GM18873 (cell line): Measurements from ENCODE around the gene TUBA8.
"Not testable (repeated sequence)": the region's sequence is repeated elsewhere in the genome, so short reads cannot be mapped to it uniquely, and the experiment has no call there.

Experiments
- ATAC-seq: cut with Tn5 transposase; IDR thresholded peaks from one replicate; pipeline ENCODE4 v1.9.1; 2021; ENCODE audit warnings: mild to moderate bottlenecking, moderate library complexity, moderate number of reproducible peaks; ENCODE audit not compliant: unreplicated experiment, low FRiP score

The TUBA8 gene

DNA sequence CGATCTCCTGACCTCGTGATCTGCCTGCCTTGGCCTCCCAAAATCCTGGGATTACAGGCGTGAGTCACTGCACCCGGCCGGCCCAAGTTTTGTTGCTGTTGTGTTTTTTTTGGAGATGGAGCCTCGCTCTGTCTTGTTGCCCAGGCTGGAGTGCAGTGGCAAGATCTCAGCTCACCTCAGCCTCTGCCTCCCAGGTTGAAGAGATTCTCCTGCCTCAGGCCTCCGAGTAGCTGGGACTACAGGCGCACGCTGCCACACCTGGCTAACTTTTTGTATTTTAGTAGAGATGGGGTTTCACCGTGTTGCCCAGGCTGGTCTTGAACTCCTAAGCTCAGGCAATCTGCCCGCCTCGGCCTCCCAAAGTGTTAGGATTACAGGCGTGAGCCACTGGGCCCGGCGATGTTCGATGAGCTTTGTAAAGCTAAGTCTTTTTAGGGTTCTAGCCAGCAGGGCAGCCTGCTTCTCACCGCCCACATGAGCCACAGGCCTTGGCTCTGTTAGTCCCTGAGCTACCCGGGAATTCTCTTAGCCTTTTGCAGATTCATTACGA is 12.9 kb downstream of the TUBA8 start:
- not testable (repeated sequence) for ATAC-seq

DNA sequence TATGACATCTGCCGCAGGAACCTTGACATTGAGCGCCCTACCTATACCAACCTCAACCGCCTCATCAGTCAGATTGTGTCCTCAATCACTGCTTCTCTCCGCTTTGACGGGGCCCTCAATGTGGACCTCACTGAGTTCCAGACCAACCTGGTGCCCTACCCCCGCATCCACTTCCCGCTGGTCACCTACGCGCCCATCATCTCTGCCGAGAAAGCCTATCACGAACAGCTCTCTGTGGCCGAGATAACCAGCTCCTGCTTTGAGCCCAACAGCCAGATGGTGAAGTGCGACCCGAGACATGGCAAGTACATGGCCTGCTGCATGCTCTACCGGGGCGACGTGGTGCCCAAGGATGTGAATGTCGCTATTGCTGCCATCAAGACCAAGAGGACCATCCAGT is 16.0 kb downstream of the TUBA8 start:
- ATAC-seq = no peak

DNA sequence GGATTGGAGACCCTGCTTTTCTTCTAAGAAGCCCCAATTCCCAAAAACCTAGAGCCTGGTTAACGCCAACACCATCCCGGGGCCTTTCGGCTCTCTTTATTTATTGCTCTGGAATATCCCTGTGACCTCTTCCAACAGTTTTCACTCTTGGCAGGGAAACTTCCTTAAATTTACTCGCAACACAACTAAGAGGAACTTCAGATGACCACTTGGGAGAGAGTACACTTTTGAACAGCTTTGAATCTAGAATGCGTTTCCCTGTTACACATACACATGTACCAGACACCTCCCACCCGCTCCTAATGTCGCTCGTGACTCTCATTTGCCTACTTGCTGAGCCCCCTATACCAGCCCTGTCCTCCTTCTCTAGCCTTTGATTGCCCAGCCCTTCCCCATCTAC is 19.4 kb downstream of the TUBA8 start:
- no peak for ATAC-seq

DNA sequence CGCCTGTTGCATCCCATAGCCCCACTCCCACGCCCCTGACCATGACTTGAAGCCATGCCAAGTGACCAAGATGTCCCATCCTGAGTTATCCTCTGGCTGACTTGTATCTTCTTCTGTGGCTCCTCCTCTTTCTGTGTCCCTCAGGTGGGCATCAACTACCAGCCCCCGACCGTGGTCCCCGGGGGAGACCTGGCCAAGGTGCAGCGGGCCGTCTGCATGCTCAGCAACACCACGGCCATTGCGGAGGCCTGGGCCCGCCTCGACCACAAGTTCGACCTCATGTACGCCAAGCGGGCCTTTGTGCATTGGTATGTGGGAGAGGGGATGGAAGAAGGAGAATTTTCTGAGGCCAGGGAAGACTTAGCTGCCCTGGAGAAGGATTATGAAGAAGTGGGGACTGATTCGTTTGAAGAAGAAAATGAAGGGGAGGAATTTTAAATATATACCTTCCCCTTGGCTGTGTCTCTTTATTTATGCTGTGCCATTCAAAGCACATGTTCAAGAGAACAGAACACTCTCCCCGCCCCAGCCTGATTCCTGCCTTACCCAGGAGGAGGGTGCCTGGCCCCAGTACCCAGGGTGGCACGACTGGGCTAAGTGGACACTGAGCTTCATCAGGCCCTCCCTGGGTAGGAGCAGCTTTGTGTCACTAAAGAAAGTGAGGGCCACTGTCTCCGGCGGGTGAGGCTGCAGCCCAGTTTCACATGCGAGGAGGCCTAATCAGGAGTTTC is 20.3 kb downstream of the TUBA8 start:
- no peak for ATAC-seq

DNA sequence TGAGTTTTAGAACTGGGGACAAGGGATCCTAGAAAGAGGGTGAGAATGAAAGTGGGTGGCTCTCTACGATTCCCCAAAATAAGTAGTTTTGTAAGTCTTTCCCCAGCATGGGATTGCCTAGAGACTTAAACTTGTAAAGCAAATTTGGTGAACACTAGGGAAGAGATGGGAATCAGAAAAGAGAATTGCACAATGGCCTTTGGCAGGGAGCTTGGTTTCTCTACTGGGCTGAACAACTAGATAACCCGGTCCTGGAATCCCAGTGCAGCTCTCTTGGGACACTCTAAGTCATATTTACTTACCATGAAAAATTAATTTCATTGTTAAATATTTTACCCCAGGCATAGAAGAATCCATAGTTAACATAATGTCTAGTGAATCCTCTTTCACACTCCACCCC is 22.8 kb downstream of the TUBA8 start:
- ATAC-seq = no peak

DNA sequence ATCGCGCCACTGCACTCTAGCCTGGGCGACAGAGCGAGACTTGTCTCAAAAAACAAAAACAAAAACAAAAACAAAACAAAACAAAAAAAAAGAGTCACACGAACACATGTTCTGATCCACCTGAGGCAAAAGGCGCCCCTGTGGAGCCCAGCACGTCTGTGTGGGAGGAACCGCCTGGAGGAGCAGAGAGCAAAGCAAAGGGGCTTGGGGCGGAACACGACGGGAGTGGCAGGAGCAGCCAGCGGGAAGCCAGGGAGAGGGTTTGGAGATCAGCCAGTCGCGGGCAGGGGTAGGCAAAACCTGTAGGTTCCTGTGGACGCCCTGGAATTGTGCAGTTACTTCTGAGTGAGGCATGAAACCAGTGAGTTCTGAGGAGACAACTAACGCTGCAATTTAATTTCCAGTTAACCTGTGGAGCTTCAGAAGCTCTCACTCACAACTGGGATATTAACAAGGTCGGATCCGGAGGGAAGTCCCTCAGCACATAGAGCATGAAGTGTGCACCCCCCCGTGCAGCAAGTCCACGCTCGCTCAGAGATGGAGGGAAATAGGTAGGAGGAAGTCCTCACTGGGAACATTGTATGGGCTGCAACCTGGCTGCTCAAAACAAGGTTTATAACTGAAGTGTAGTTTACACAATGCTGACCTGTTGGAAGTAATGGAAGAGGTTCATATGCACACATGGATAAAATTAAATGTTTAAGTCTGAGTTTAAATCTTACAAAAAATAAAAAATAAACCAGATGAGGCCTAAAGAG is 26.1 kb downstream of the TUBA8 start:
- ATAC-seq = no peak

DNA sequence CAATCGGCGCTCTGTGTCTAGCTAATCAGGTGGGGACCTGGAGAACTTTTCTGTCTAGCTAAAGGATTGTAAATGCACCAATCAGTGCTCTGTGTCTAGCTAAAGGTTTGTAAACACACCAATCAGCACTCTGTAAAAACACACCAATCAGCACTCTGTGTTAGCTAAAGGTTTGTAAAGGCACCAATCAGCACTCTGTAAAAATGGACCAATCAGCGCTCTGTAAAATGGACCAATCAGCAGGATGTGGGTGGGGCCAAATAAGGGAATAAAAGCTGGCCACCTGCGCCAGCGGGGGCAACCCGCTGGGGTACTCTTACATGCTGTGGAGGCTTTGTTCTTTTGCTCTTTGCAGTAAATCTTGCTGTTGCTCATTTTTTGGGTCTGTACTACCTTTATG is 30.4 kb downstream of the TUBA8 start:
- ATAC-seq = not testable (repeated sequence)

DNA sequence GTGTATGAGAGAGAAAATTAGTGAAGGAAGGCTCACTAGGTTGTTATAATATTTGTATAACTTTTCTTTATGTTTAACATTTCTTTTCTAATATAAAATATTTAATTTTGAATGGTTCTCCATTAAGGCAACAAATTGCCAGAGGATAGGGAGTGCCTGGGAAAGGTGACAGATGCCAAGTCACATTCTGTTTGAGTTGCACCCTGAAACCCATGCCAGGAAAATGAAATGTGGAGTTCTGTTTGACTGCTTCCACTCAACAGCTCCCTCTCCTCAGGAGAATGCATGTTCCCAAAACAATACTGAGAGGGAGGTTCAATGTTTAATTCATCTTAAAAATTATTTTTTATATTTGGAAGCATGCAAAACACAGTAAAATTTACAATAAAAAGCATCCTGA is 33.5 kb downstream of the TUBA8 start:
- ATAC-seq = no peak

DNA sequence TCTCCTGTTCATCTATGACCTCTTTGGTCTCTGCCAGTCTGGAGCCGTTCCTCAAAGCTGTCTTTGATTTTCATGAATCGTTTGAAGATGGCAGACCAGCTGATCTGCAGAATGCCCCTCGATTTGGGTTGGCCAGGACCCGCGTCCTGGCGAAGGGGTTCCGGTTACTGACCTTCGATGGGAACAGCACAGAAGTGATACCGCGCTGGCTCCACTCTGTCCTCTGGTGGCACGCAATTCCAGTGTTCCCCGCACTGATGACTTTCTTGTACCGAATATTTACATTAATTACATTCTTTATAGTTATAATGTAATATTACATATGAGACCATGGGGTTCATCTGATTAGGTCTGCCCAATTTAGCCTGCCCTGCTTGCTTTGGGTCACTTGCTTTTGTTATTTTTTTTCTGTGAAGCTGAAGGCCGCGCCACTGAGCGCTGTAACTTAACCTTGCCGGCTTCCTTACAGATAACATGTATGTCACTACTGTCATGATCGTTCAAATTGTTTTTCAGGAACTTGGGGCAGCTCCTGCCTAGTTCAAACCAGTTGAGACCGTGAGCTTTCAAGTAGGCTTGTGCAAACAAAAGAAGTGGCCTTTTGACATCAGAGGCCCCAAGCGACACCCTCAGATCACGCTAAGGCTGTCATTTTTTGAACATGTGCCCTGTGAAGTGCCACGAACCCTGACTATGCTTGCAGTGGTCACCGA is 35.2 kb downstream of the TUBA8 start:
- no peak for ATAC-seq

DNA sequence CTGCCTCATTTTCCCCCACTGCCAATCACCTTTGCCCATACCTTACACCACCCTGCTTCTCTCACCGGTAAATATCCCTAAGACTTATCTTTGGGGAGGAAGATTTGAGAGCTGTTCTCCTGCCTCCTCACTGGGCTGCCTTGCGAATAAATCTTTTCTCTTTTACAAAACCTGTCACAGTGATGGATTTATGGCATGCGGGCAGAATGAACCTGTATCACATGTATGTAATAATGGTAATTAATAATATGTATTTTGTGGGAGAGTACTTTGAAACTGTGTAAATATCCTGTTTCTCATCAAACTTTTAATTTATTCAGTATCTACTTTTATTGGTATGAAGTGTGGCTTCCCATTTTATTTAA is 35.8 kb downstream of the TUBA8 start:
- no peak for ATAC-seq

DNA sequence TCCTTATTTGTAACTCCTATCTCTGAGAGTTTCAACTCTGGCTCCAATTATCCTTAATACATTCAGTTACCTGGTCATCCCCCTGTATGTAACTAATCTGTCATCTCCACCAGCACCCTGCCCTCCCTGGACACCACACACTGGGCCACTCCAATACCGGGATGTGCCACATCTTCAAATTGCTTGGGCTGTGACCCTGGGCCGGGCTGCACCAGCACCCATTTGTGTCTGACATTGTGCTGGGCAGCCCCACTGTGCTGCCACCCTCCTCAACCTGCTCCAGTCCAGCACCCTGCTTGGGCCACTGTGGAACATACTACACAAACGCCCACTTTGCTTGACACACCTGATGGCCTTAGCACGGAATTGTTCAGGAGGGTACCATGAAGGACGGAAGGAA is 37.2 kb downstream of the TUBA8 start:
- ATAC-seq = no peak

DNA sequence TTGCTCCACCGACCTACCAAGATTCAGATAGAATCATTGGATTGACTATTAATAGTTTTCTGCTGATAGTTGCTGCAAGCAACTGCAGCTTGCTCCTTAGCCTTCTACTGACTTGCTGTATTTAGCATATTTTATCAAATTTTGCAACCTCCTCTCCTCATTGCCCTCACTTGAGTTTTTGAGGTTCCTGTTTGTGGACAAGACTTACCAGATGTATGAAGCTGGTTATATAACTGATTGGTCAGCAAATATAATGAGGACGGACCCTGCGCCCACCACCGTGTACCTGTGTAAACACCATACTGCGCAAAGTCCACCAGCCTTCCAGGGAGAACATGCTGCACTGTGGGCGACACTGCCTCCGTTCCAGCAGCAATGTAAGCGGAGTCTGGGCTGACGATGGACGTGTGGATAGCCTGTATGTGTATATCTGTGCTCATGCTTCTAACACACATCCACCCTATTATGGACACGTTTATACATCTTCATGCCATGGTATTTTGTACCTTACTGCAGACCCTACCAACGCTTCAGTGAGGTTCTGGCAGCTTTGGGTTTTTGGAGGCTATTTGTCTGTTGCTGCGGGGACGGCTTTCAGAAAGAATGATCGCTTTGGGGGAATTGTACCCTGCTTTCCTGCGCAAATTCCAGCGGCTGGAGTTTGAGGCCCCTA is 37.8 kb downstream of the TUBA8 start:
- ATAC-seq = no peak

DNA sequence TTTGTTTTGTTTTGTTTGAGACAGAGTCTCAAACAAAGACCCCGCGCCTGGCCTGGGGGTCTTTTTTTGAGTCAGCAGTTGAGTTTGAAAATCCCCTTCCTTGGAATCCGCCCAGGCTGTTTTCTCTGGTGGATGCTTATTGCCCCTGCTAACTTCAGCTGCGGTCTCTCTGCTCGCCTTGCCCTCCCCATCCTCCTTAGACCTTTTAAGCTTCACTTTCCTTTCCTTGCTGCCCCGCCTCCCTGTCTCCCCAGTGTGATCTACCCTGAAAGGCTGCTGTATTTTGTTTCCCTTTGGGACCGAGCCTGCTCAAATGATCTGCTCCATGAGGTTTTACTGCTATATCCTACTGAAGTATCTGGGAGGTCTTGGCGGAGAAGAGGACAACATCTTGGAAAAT is 41.9 kb downstream of the TUBA8 start:
- no peak for ATAC-seq

DNA sequence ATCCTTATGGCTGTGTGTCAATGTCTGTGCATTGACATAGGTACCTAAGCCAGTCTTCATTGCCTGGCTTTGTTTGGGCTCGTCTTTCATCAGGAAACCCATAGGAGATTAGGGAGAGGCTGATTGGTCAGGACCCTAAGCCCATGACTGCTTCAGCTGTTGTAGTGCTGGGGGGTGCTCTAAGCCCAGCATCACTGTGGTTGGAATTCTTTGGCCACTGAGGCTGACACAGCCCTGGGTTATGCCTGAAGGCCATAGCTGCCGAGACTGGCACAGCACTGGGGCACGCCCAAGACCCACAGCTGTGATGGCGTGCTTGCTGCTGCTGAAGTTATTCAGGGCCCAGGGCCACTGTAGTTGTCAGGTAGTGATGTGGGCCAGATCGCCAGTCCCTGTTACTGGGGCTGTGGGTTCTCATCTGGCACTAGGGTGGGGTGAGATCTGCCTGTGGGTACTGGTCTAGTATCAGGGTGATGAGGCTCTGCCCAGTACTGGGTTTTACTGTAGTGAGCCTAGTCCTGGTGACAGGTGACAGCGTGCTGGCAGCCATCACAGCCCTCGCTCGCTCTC is 44.3 kb downstream of the TUBA8 start:
- no peak for ATAC-seq

DNA sequence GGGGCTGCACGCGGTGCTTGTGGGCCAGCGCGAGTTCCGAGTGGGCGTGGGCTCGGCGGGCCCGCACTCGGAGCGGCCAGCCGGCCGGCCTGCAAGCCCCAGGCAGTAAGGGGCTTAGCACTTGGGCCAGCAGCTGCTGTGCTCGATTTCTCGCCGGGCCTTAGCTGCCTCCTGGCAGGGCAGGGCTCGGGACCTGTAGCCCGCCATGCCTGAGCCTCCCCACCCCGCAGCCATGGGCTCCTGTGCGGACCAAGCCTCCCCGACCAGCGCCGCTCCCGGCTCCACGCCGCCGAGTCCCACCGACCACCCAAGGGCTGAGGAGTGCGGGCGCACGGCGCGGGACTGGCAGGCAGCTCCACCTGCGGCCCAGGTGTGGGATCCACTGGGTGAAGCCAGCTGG is 44.9 kb downstream of the TUBA8 start:
- not testable (repeated sequence) for ATAC-seq

DNA sequence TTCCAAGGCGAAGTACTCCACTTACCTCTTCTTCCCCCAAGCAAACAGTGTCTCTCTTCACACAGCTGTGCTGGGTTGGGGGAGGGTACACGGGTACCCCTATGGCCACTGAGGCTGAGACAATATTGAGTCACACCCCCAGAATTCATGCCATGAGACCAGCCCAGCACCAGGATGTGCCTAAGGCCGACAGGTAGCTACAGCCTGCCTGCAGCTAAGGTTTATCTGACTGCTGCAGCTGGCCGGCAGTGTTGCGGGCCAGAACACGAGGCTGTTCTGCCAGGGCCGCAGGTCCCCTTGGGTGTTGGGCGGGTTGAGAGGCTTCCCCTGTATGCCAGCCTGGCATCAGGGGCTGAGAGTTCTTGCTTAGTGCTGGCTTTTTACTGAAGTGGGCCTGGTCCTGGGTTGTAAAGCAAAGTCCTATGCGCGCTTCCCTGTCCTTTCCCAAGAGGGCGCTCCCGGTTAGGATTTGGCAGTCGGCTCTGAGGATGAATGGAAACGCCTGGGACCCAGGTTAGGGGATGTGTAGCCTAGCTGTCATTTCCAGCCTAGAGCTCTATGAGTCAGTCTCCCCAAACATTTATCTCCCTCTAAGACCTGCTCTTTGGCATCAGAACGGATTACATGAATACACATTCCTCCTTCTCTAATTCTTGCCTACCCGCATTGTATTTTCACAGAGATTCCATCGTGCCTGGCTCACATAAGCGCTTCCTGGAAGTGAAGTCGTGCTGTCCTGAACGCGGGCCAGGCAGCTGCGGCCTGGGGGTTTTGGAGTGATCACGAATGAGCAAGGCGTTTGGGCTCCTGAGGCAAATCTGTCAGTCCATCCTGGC is 46.5 kb downstream of the TUBA8 start:
- ATAC-seq = no peak

DNA sequence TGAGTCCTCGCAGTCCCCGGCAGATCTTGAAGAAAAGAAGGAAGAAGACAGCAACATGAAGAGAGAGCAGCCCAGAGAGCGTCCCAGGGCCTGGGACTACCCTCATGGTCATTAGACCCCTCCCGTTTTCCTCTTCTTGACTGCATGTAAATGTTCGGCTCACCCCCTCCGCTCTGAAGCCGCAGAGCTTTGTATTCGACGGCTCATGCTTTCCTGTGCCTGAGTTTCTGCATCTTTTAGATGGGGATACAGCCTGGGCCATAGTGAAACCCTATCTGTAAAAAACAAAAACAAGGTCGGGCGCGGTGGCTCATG is 47.1 kb downstream of the TUBA8 start:
- ATAC-seq = no peak

DNA sequence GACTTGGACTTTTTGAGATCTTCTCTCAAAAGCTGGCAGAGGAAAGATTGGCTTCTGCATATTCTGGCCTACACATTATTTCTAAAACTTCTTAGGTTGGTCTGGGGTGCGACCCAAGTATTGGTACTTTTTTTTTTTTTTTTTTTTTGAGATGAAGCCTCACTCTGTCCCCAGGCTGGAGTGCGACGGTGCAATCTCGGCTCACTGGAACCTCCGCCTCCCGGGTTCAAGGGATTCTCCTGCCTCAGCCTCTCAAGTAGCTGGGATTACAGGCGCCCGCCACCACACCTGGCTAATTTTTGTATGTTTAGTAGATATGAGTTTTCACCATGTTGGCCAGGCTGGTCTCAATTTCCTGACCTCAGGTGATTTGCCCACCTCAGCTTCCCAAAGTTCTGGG is 50.0 kb downstream of the TUBA8 start:
- not testable (repeated sequence) for ATAC-seq

DNA sequence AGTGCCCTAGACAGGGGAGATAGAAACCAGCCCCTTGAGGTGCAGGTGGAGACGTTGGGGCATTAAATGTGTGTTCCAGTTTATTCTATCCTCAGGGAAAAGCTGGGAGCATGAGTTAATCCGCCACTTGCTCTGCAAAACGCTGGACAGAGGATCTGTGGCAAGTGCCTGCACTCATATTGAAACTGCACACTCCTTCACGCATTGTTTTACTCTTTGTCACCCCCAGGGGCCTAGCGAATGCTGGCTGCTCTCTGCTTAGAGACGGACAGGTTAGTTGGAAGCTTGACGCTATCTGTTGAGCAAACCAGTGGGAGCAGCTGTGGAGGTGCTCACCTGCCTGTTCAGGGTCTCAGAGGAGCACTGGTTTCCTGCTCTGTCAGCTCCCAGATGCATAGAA is 53.2 kb downstream of the TUBA8 start:
- not testable (repeated sequence) for ATAC-seq

DNA sequence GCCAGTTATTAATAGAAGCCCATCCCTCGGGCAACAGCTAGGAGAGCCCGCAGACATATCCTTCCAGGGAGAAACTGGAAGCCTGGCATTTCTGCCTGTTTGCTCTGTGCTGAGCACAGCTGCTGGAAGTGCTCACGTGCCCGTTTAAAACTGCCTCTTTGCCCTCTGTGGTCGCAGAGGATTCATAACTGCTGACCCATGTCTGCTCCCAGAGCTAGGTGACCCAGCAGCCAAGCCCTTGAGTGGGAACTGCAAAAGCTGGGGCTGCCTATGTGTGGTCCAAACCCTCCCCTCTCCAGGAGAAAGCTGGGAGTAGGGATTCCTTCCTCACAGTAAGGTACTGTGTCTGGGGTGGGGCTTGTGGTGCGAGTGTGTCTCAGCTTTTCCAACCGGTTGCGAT is 54.0 kb downstream of the TUBA8 start:
- not testable (repeated sequence) for ATAC-seq
